Vagina (tissue), 2 donors: ENCODE measurements around the gene PTGES3L.

Experiments used
- POLR2AphosphoS5 ChIP-seq, 2 donors: sonication (generic); formaldehyde crosslinking; IDR thresholded peaks; one replicate each; pipeline ENCODE4 v1.9.0; 2017; ENCODE audit warnings: antibody characterized with exemption in 2 of 2, mild to moderate bottlenecking in 2 of 2, low read depth in 1 of 2; ENCODE audit not compliant: insufficient read depth in 1 of 2
- TF ChIP-seq, protein P1 (sequence below), 3 experiments: fragments of 450-650 bp in 2 of 3; fragments of 200-600 bp in 1 of 3; sonication (generic) in 1 of 3; IDR thresholded peaks; one replicate each; pipeline ENCODE4 v1.5.1; 2017 to 2019; ENCODE audit warnings: antibody characterized with exemption in 3 of 3, mild to moderate bottlenecking in 2 of 3, moderate library complexity in 2 of 3

DNA sequence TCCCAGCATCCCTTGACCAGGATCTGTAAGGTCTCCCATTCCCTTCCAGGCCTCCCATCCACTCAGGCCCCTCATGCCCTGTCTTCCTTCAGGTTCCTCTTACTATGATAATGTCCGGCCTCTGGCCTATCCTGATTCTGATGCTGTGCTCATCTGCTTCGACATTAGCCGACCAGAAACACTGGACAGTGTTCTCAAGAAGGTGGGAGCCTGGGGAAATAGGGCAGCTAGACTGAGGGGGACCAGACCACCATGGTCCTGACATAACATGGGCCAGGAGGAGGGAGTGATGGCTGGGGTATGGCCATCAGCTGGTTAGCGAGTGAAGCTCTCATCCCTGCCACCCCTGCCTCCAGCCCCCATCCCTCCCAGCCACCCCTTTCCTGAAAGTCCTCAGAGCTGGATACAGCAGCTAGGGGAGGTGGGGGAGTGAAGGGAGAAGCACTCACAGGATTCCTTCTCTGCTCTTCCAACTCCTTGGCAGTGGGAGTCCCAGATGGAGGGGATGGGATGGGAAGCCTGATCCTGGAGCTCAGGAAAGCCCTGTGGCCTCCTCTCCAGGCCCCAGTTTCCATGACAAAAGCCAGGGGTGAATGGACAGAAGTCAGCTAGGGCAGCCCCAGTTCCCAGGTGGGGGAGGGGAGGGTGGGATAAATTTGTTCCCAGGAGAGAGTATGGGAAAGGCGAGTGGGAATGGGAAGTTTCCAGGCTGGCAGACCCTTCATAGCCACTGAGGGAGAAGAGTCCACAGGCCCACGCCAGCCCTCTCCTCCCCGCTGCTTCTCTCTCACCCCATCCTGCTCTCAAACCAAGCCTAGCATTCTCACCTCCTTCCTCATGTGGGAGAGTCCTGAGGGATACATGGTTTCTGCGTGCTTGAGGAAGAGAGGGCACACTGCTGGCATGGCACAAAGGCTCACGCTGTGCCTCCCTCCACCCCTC lies 47.5 kb upstream of the PTGES3L start:
- no peak for TF ChIP-seq POLR2AphosphoS5 (IDR thresholded peaks at IDR 0.05; ENCODE audit: insufficient read depth in 1 of 2, low read depth in 1 of 2)
- TF ChIP-seq, protein P1, sequence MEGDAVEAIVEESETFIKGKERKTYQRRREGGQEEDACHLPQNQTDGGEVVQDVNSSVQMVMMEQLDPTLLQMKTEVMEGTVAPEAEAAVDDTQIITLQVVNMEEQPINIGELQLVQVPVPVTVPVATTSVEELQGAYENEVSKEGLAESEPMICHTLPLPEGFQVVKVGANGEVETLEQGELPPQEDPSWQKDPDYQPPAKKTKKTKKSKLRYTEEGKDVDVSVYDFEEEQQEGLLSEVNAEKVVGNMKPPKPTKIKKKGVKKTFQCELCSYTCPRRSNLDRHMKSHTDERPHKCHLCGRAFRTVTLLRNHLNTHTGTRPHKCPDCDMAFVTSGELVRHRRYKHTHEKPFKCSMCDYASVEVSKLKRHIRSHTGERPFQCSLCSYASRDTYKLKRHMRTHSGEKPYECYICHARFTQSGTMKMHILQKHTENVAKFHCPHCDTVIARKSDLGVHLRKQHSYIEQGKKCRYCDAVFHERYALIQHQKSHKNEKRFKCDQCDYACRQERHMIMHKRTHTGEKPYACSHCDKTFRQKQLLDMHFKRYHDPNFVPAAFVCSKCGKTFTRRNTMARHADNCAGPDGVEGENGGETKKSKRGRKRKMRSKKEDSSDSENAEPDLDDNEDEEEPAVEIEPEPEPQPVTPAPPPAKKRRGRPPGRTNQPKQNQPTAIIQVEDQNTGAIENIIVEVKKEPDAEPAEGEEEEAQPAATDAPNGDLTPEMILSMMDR (IDR thresholded peaks at IDR 0.05) = no peak
